Upper lobe of left lung (tissue), 6 donors: ENCODE measurements around the gene URGCP. TPM values are rescaled to one million over a fixed set of nuclear protein-coding genes. Genes with fewer than 3 reads are reported as not detected.

Experiments used
- ATAC-seq, 2 donors: fragments of 200-7000 bp; cut with Tn5 transposase; one replicate each; pipeline ENCODE4 v1.9.1; 2022; ENCODE audit warnings: mild to moderate bottlenecking in 2 of 2, moderate library complexity in 2 of 2; ENCODE audit not compliant: low FRiP score in 2 of 2
- DNase-seq, 2 donors: peaks; one replicate each; pipeline ENCODE4 v3.0.0-alpha.2; 2019 to 2020
- H3K27ac ChIP-seq, 4 donors: fragments of 200-600 bp; sonication (generic); one replicate each; pipeline ENCODE4 v1.5.1; 2016 to 2019
- H3K27me3 ChIP-seq, 4 donors: fragments of 200-600 bp; sonication (generic); one replicate each; pipeline ENCODE4 v1.5.1; 2017 to 2019
- H3K36me3 ChIP-seq, 4 donors: fragments of 200-600 bp; sonication (generic); one replicate each; pipeline ENCODE4 v1.5.1; 2016 to 2019
- H3K4me1 ChIP-seq, 4 donors: fragments of 200-600 bp; sonication (generic); one replicate each; pipeline ENCODE4 v1.5.1; 2018 to 2019
- H3K4me3 ChIP-seq, 4 donors: fragments of 200-600 bp; sonication (generic); one replicate each; pipeline ENCODE4 v1.5.1; 2017 to 2019; ENCODE audit warnings: mild to moderate bottlenecking in 2 of 4, moderate library complexity in 1 of 4
- H3K9me3 ChIP-seq, 4 donors: fragments of 200-600 bp; sonication (generic); one replicate each; pipeline ENCODE4 v1.5.1; 2018 to 2019
- EP300 ChIP-seq, 4 donors: sonication (generic); formaldehyde crosslinking; IDR thresholded peaks; one replicate each; pipeline ENCODE4 v1.5.1; 2017; ENCODE audit warnings: antibody characterized with exemption in 4 of 4, control low read depth in 2 of 4
- POLR2A ChIP-seq, 4 donors: fragments of 450-650 bp; IDR thresholded peaks; one replicate each; pipeline ENCODE4 v1.5.1; 2016 to 2017; ENCODE audit warnings: antibody characterized with exemption in 4 of 4, mild to moderate bottlenecking in 2 of 4
- POLR2AphosphoS5 ChIP-seq, 2 donors: sonication (generic); formaldehyde crosslinking; IDR thresholded peaks; one replicate each; pipeline ENCODE4 v1.5.1; 2017; ENCODE audit warnings: antibody characterized with exemption in 2 of 2
- WGBS, 2 donors: methylation state at CpG; one replicate each; pipeline ENCODE4 v1.1.5; 2017 to 2018; 5-methylcytosine and 5-hydroxymethylcytosine counted together
- total RNA-seq, 6 donors: library from RNA; depleted of rRNA in 4 of 6; stranded (reverse); fragments of >200 nt in 4 of 6; gene quantifications; one replicate each; pipeline versions ENCODE4 v1.1.0 to v1.2.1, GENCODE V29; 2016 to 2021
- TF ChIP-seq, protein P1 (sequence below), 6 experiments: fragments of 450-650 bp in 4 of 6; fragments of 200-600 bp in 2 of 6; sonication (generic) in 2 of 6; IDR thresholded peaks; one replicate each; pipeline ENCODE4 v1.5.1; 2016 to 2019; ENCODE audit warnings: antibody characterized with exemption in 6 of 6
- donor health status: DM: no; HTN: no; CAD: no; lungs with moderate emphysema.
- donor health status: DM: no; HTN: yes; CAD: no; lungs with severe emphysema.

Gene URGCP
- total RNA-seq, 6 donors from 2014 or later: 24.1 to 31.4 (median 29.4) TPM

DNA sequence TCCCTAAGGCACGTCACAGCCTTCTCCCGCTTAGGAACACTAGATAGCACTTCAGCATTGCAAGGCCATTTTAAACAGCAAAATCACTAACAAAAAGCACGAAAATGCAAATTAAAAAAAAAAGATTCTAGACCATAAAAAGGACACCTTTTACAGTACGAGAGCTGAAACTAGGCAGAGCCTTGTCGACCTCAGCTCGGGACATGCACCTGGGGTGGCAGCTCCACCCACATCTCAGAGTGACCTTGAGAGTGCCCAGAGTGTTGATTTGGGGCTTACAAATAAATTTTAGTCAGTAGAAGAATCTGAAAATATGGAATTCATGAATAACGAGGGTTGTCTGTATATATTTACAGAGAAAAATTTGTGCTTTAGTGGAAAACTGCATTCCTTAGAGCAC, 38.2 kb downstream of the URGCP start:
- Histone ChIP-seq H3K27ac (no peak overlapping the region), H3K9me3 (no peaks in the 10 kb centered on the region), H3K4me1 (peaks cover 13 to 26% (median 15%) of the 10 kb centered on the region in 4 donors), H3K27me3 (no peaks in the 10 kb centered on the region), H3K36me3 (peaks cover 0 to 17% (median 8%) of the 10 kb centered on the region in 4 donors), H3K4me3 (peak overlapping the region in 2 of 4 donors; percentile 85 to 95)
- TF ChIP-seq EP300 (IDR thresholded peaks at IDR 0.05) (no peak), POLR2AphosphoS5 (IDR thresholded peaks at IDR 0.05) (no peak), POLR2A (IDR thresholded peaks at IDR 0.05) (no peak)
- TF ChIP-seq, protein P1, sequence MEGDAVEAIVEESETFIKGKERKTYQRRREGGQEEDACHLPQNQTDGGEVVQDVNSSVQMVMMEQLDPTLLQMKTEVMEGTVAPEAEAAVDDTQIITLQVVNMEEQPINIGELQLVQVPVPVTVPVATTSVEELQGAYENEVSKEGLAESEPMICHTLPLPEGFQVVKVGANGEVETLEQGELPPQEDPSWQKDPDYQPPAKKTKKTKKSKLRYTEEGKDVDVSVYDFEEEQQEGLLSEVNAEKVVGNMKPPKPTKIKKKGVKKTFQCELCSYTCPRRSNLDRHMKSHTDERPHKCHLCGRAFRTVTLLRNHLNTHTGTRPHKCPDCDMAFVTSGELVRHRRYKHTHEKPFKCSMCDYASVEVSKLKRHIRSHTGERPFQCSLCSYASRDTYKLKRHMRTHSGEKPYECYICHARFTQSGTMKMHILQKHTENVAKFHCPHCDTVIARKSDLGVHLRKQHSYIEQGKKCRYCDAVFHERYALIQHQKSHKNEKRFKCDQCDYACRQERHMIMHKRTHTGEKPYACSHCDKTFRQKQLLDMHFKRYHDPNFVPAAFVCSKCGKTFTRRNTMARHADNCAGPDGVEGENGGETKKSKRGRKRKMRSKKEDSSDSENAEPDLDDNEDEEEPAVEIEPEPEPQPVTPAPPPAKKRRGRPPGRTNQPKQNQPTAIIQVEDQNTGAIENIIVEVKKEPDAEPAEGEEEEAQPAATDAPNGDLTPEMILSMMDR (IDR thresholded peaks at IDR 0.05): no peak
- no peak for ATAC-seq
- 64 to 70% methylated on average over 7 of the region's 7 CpGs for WGBS, 2 donors
- no peak for DNase-seq

DNA sequence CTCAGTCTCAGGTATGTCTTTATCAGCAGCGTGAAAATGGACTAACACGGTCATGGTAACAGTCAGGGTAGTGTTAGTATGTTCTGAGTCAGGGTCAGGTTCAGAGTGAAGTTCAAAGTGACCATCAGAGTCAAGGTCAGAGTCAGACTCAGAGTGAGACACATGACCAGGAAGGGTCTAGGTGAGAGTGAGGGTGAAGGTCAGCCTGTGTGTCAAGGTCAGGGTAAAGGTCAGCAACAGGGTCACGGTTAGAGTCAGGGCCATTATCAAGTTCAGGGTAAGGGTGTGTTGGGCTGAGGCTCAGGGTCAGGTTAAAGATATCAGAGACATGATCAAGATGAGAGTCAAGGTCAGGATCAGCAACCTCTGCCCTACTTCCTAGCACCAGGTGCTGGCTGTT, 41.1 kb downstream of the URGCP start:
- peaks cover 0 to 17% (median 8%) of the 10 kb centered on the region in 4 donors for H3K36me3 ChIP-seq
- peaks cover 11 to 15% (median 14%) of the 10 kb centered on the region in 4 donors for H3K4me1 ChIP-seq
- H3K4me3 ChIP-seq: no peak overlapping the region
- H3K9me3 ChIP-seq: no peaks in the 10 kb centered on the region
- no peak for DNase-seq
- ATAC-seq: no peak
- TF ChIP-seq EP300 (IDR thresholded peaks at IDR 0.05): no peak
- no peak for TF ChIP-seq POLR2A (IDR thresholded peaks at IDR 0.05)
- TF ChIP-seq, protein P1 (IDR thresholded peaks at IDR 0.05): no peak
- TF ChIP-seq POLR2AphosphoS5 (IDR thresholded peaks at IDR 0.05): no peak
- no peak overlapping the region for H3K27ac ChIP-seq
- H3K27me3 ChIP-seq: no peaks in the 10 kb centered on the region
- 95 to 100% methylated on average over 3 of the region's 3 CpGs for WGBS, 2 donors

DNA sequence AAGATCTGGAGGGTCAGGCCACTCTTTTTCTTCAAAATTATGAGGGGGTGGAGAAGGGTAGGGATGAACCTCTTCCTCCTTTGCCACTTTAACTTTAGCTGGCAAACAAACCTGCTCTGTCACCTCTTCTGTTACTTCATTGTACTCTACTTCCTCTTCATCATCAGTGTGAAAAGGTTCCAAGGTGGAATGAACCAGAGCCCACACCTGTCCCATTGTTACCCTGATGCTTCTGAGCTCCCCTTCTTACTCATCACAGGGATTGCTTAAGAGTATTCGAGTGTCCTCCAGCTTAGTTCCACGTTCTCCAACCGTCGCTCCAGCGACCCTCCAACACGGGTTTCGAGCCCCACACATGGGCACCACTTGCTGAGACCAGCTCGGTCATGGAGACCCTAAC, 42.3 kb downstream of the URGCP start:
- H3K4me1 ChIP-seq: peaks cover 7 to 11% (median 9%) of the 10 kb centered on the region in 4 donors
- 85 to 86% methylated on average over 8 of the region's 8 CpGs for WGBS, 2 donors
- H3K9me3 ChIP-seq: no peaks in the 10 kb centered on the region
- no peaks in the 10 kb centered on the region for H3K27me3 ChIP-seq
- no peak overlapping the region for H3K27ac ChIP-seq
- H3K4me3 ChIP-seq: no peak overlapping the region
- no peak for DNase-seq
- ATAC-seq: no peak
- no peak for TF ChIP-seq EP300 (IDR thresholded peaks at IDR 0.05)
- TF ChIP-seq POLR2A (IDR thresholded peaks at IDR 0.05): no peak
- no peak for TF ChIP-seq POLR2AphosphoS5 (IDR thresholded peaks at IDR 0.05)
- TF ChIP-seq, protein P1 (IDR thresholded peaks at IDR 0.05): no peak
- peaks cover 0 to 17% (median 8%) of the 10 kb centered on the region in 4 donors for H3K36me3 ChIP-seq

DNA sequence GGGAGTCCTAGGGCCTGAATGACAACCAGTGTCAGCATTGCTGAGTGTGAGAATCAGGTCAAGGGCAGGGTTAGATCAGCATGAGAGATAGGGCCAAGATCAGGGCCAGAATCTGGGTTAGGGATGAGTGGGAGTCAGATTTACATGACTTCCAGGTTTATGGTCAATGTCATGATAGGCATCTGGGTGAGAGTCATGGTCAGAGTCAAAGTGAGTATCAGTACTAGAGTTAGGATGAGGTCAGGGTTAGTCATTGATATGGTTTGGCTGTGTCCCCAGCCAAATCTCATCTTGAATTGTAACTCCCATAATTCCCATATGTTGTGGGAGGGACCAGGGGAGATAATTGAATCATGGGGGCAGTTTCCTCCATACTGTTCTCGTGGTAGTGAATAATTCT, 49.4 kb downstream of the URGCP start:
- TF ChIP-seq EP300 (IDR thresholded peaks at IDR 0.05) (no peak), POLR2A (IDR thresholded peaks at IDR 0.05) (no peak), POLR2AphosphoS5 (IDR thresholded peaks at IDR 0.05) (no peak)
- TF ChIP-seq, protein P1 (IDR thresholded peaks at IDR 0.05): no peak
- H3K4me1 ChIP-seq: no peaks in the 10 kb centered on the region
- no peaks in the 10 kb centered on the region for H3K9me3 ChIP-seq
- H3K27me3 ChIP-seq: no peaks in the 10 kb centered on the region
- no peak overlapping the region for H3K4me3 ChIP-seq
- DNase-seq (no peak), ATAC-seq (no peak)
- no peaks in the 10 kb centered on the region for H3K36me3 ChIP-seq
- 57 to 76% methylated on average over 1 of the region's 1 CpG for WGBS, 2 donors
- no peak overlapping the region for H3K27ac ChIP-seq

DNA sequence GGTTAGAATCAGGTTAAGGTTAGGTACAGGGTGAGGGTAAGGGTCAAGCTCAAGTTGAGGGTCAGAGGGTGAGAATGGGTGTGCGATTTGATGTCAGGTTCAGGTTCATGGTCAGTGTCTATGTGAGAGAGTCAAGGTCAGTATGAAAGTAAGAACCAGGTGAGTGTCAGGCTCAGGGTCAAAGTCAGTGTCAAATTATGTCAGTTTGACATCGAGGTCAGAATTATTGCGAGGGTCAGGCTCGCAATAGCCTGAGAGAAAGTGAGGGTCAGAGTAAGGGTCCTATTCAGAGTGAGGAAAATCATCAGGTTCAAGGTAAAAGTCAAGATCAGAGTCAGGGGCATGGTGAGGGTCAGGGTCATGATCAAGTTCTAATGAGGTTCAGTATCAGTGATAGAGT, 50.1 kb downstream of the URGCP start:
- Histone ChIP-seq H3K27ac (no peak overlapping the region), H3K27me3 (no peaks in the 10 kb centered on the region), H3K4me1 (no peaks in the 10 kb centered on the region), H3K9me3 (no peaks in the 10 kb centered on the region), H3K36me3 (no peaks in the 10 kb centered on the region), H3K4me3 (no peak overlapping the region)
- 91 to 98% methylated on average over 4 of the region's 4 CpGs for WGBS, 2 donors
- no peak for DNase-seq
- ATAC-seq: no peak
- no peak for TF ChIP-seq EP300 (IDR thresholded peaks at IDR 0.05)
- TF ChIP-seq, protein P1 (IDR thresholded peaks at IDR 0.05): no peak
- TF ChIP-seq POLR2A (IDR thresholded peaks at IDR 0.05): no peak
- no peak for TF ChIP-seq POLR2AphosphoS5 (IDR thresholded peaks at IDR 0.05)
